Adrenal gland (tissue), 12 donors: ENCODE data around the gene C1orf116. TPM values are rescaled to one million over a fixed set of nuclear protein-coding genes. Genes with fewer than 3 reads are reported as not detected.

ENCODE experiments used
- DNase-seq, 7 donors: peaks; one replicate each; pipeline ENCODE4 v3.0.0-alpha.2; 2019 to 2020
- H3K27ac ChIP-seq, 5 donors: fragments of 200-600 bp; sonication (generic) in 4 of 5; 1 replicate in 3 of 5; 2 replicates in 2 of 5; pipeline versions ENCODE4 v1.5.1 to v1.8.0; 2016 to 2020; ENCODE audit warnings: mild to moderate bottlenecking in 1 of 5
- H3K27me3 ChIP-seq: fragments of 200-600 bp; 2 replicates; pipeline ENCODE4 v1.8.0; 2021
- H3K36me3 ChIP-seq, 2 donors: fragments of 200-600 bp; replicated peaks in 1 of 2; 1 replicate in 1 of 2; 2 replicates in 1 of 2; pipeline versions ENCODE4 v1.5.1 to v1.8.0; 2018 to 2022
- H3K4me1 ChIP-seq, 2 donors: fragments of 200-600 bp; replicated peaks in 1 of 2; 1 replicate in 1 of 2; 2 replicates in 1 of 2; pipeline versions ENCODE4 v1.5.1 to v1.8.0; 2018 to 2021
- H3K4me3 ChIP-seq, 4 donors: fragments of 200-600 bp; sonication (generic) in 3 of 4; one replicate each; pipeline ENCODE4 v1.5.1; 2016 to 2018
- H3K9me3 ChIP-seq, 3 donors: fragments of 200-600 bp; sonication (generic) in 1 of 3; replicated peaks in 1 of 3; 1 replicate in 2 of 3; 2 replicates in 1 of 3; pipeline versions ENCODE4 v1.5.1 to v1.8.0; 2016 to 2021
- POLR2A ChIP-seq, 2 donors: fragments of 450-650 bp; IDR thresholded peaks; one replicate each; pipeline ENCODE4 v1.6.1; 2017; ENCODE audit warnings: antibody characterized with exemption in 2 of 2, mild to moderate bottlenecking in 2 of 2, moderate library complexity in 1 of 2
- WGBS, 4 donors: extraction: QIAGEN DNeasy Blood & Tissue Kit in 2 of 4; methylation state at CpG; one replicate each; pipeline versions ENCODE4 v1.1.5 to v1.1.7; 2013 to 2017; 5-methylcytosine and 5-hydroxymethylcytosine counted together
- intact Hi-C, 2 donors: fragments of 100-400 bp; cut with DNase I; formaldehyde crosslinking; loops; one replicate each; pipeline versions ENCODE4 v1.14.1 to v1.15.0; 2022 to 2023
- polyA plus RNA-seq, 3 donors: library from polyadenylated mRNA; stranded (reverse); fragments of 200-250 nt in 2 of 3; fragments of 350-450 nt in 1 of 3; fragmentation: Illumina TruSeq in 1 of 3; extraction: RNeasy Lipid Tissue Mini Kit (QIAGEN cat#74804) in 1 of 3; gene quantifications; one replicate each; pipeline ENCODE4 v1.2.3, GENCODE V29; 2013 to 2014
- total RNA-seq, 9 donors: library from RNA; depleted of rRNA in 4 of 9; stranded (reverse); fragments of >200 nt in 4 of 9; fragments of 120-200 nt in 1 of 9; fragmentation: NEBNext Ultra II Directional in 1 of 9; extraction: Animal tissue kit (Norgen Biotek cat#: 25700) in 1 of 9; gene quantifications; one replicate each; pipeline versions ENCODE4 v1.1.0 to v1.2.4, GENCODE V29; 2013 to 2023
- TF ChIP-seq, protein P1 (sequence below), 6 experiments: fragments of 450-650 bp in 4 of 6; fragments of 200-600 bp in 2 of 6; sonication (generic) in 1 of 6; IDR thresholded peaks; 1 replicate in 5 of 6; 2 replicates in 1 of 6; pipeline versions ENCODE4 v1.5.1 to v1.8.0; 2016 to 2021; ENCODE audit warnings: antibody characterized with exemption in 6 of 6, mild to moderate bottlenecking in 2 of 6, moderate library complexity in 1 of 6
- donor health status: healthy with polysubstance abuse.
- donor health status: Bipolar disorder and iron deficiency.
- donor health status: DM: yes; HTN: yes; CAD: no.
- donor health status: DM: no; HTN: no; CAD: no.
- donor health status: DM: no; HTN: no; CAD: no.
- donor health status: DM: yes; HTN: yes; CAD: no.

The C1orf116 gene
- total and polyA plus RNA-seq, 12 donors: 0.11 to 3.7 (median 0.96) TPM

GRCh38 chr1:207034208-207034607 lies 1.7 kb upstream of the C1orf116 start:
- peaks cover 7 to 8% of the 10 kb centered on the region in 2 donors for H3K4me1 ChIP-seq
- H3K36me3 ChIP-seq: no peaks in the 10 kb centered on the region
- no peaks in the 10 kb centered on the region for H3K27me3 ChIP-seq
- DNase-seq: no peak
- no peaks in the 10 kb centered on the region for H3K9me3 ChIP-seq
- TF ChIP-seq, protein P1, sequence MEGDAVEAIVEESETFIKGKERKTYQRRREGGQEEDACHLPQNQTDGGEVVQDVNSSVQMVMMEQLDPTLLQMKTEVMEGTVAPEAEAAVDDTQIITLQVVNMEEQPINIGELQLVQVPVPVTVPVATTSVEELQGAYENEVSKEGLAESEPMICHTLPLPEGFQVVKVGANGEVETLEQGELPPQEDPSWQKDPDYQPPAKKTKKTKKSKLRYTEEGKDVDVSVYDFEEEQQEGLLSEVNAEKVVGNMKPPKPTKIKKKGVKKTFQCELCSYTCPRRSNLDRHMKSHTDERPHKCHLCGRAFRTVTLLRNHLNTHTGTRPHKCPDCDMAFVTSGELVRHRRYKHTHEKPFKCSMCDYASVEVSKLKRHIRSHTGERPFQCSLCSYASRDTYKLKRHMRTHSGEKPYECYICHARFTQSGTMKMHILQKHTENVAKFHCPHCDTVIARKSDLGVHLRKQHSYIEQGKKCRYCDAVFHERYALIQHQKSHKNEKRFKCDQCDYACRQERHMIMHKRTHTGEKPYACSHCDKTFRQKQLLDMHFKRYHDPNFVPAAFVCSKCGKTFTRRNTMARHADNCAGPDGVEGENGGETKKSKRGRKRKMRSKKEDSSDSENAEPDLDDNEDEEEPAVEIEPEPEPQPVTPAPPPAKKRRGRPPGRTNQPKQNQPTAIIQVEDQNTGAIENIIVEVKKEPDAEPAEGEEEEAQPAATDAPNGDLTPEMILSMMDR (IDR thresholded peaks at IDR 0.05): no peak
- no peak for TF ChIP-seq POLR2A (IDR thresholded peaks at IDR 0.05)
- H3K4me3 ChIP-seq: no peak overlapping the region
- intact Hi-C loops: no loop called here
- WGBS, 4 donors: 50 to 80% (median 71%) methylated on average over 1 of the region's 1 CpG
- H3K27ac ChIP-seq: peak overlapping the region in 2 of 5 donors; percentile 18 to 48

GRCh38 chr1:207033302-207033701 lies 746 bp upstream of the C1orf116 start:
- intact Hi-C loops: no loop called here
- no peak for DNase-seq
- TF ChIP-seq, protein P1 (IDR thresholded peaks at IDR 0.05): no peak
- TF ChIP-seq POLR2A (IDR thresholded peaks at IDR 0.05): no peak
- 48 to 64% (median 61%) methylated on average over 2 of the region's 2 CpGs for WGBS, 4 donors
- Histone ChIP-seq H3K36me3 (no peaks in the 10 kb centered on the region), H3K4me3 (no peak overlapping the region), H3K9me3 (no peaks in the 10 kb centered on the region), H3K27ac (peak overlapping the region in 1 of 5 donors; percentile 7), H3K4me1 (peaks cover 6 to 7% of the 10 kb centered on the region in 2 donors), H3K27me3 (no peaks in the 10 kb centered on the region)

DNA sequence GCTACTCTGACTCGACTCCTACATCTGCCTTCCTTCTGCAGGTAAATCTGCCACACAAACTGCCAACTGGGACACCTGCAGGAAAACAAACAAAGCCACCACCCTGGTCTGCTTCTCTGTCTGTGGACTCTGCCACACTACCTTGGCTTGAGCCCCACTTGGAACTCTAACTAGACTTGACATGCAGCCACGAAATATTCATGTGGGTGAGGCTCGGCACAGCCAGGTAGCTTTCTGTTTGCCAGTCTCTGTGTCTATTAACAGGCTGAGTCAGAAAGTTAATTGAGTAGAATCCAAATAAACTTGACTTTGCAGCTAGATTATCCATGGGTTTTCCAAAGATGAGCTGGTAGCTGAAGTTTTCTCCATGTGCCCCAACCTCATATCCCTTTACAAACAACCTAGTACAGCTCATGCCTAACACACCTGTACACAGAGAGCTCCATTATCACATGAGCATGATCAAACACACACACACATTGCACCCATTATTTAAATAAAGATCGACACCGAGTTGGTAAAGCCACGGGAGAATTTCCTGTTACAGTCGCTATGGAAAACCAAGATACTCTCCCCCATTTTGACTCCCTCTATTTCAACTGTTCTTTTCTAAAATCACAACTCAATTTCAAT lies 808 bp downstream of the C1orf116 start:
- Histone ChIP-seq H3K27ac (no peak overlapping the region), H3K27me3 (no peaks in the 10 kb centered on the region), H3K4me1 (peaks cover 7 to 14% of the 10 kb centered on the region in 2 donors), H3K4me3 (no peak overlapping the region), H3K36me3 (no peaks in the 10 kb centered on the region), H3K9me3 (no peaks in the 10 kb centered on the region)
- DNase-seq: no peak
- TF ChIP-seq POLR2A (IDR thresholded peaks at IDR 0.05): no peak
- TF ChIP-seq, protein P1 (IDR thresholded peaks at IDR 0.05): no peak
- intact Hi-C loops: no loop called here
- 77 to 88% (median 86%) methylated on average over 7 of the region's 7 CpGs for WGBS, 4 donors

GRCh38 chr1:207031016-207031415 lies 1.5 kb downstream of the C1orf116 start:
- no peak overlapping the region for H3K4me3 ChIP-seq
- H3K9me3 ChIP-seq: no peaks in the 10 kb centered on the region
- H3K27me3 ChIP-seq: no peaks in the 10 kb centered on the region
- H3K4me1 ChIP-seq: peaks cover 13 to 21% of the 10 kb centered on the region in 2 donors
- intact Hi-C loops: no loop called here
- H3K36me3 ChIP-seq: no peaks in the 10 kb centered on the region
- H3K27ac ChIP-seq: no peak overlapping the region
- no peak for DNase-seq
- 46 to 82% (median 74%) methylated on average over 1 of the region's 1 CpG for WGBS, 4 donors
- TF ChIP-seq, protein P1 (IDR thresholded peaks at IDR 0.05): no peak
- TF ChIP-seq POLR2A (IDR thresholded peaks at IDR 0.05): no peak
